DMS53 treated with DMSO at 0.1 percent for 48 hours (cell line): ENCODE results near the gene CCN6.

Source experiments
- DNase-seq: peaks from one replicate; lab custom pipeline; 2025; ENCODE audit not compliant: unreplicated experiment; lab: John Stamatoyannopoulos, UW

CCN6 gene

GRCh38 chr6:112114577-112115223 lies 60.8 kb downstream of the CCN6 start:
- DNase-seq = no peak

- DNase-seq = no peak
Observed at GRCh38 chr6:112116221-112116620, 62.3 kb downstream of the CCN6 start.

GRCh38 chr6:112117554-112117953 lies 63.6 kb downstream of the CCN6 start:
- no peak for DNase-seq

- DNase-seq = no peak
Observed at GRCh38 chr6:112118034-112118433, 64.1 kb downstream of the CCN6 start.
